HFF-Myc (cell line): ENCODE results near the gene PHRF1.

Experiments used
- DNase-seq: peaks from one replicate; pipeline ENCODE4 v3.0.0-alpha.2; 2011; ENCODE audit warnings: low read depth; ENCODE audit errors: extremely low read depth
- H3K4me3 ChIP-seq: replicated peaks from 2 replicates; pipeline ENCODE4 v1.5.1; 2011; ENCODE audit warnings: low read depth, mild to moderate bottlenecking, control low read depth, low read length
- TF ChIP-seq, protein P1 (sequence below): IDR thresholded peaks from 2 replicates; pipeline ENCODE4 v1.5.1; 2012; ENCODE audit warnings: mild to moderate bottlenecking, low read depth, low read length, control low read depth; ENCODE audit errors: missing control alignments

Gene PHRF1

GRCh38 chr11:538431-539051 is 37.7 kb upstream of the PHRF1 start:
- TF ChIP-seq, protein P1, sequence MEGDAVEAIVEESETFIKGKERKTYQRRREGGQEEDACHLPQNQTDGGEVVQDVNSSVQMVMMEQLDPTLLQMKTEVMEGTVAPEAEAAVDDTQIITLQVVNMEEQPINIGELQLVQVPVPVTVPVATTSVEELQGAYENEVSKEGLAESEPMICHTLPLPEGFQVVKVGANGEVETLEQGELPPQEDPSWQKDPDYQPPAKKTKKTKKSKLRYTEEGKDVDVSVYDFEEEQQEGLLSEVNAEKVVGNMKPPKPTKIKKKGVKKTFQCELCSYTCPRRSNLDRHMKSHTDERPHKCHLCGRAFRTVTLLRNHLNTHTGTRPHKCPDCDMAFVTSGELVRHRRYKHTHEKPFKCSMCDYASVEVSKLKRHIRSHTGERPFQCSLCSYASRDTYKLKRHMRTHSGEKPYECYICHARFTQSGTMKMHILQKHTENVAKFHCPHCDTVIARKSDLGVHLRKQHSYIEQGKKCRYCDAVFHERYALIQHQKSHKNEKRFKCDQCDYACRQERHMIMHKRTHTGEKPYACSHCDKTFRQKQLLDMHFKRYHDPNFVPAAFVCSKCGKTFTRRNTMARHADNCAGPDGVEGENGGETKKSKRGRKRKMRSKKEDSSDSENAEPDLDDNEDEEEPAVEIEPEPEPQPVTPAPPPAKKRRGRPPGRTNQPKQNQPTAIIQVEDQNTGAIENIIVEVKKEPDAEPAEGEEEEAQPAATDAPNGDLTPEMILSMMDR = no peak
- no peak for DNase-seq
- no peak overlapping the region for H3K4me3 ChIP-seq

DNA sequence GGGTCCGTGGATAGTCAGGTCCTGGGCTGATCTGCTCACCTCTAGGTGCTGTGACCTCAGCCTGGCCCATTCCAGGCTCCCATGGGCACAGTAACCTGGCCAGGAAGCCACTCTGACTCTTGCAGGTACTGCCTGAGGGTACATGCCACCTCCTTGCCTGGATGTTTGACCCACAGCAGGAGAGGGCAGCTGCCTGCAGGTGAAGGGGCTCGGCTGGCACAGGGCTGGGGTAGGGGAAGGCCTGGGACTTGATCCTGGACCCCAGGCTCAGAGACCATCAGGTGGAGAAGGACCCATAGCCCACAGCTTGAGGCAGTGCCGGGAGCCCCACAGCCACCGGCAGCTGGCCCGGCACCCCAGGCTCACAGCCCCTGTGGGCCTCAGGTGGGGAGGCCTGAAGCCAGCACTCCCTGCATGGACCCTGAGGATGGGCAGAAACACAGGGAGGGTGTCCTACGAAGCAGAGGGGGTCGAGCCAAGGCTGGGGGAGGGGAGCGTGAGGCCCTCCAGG is 36.2 kb upstream of the PHRF1 start:
- H3K4me3 ChIP-seq = no peak overlapping the region
- DNase-seq = no peak
- TF ChIP-seq, protein P1 = no peak

- H3K4me3 ChIP-seq = no peak overlapping the region
- TF ChIP-seq, protein P1 = no peak
- DNase-seq = no peak
Observed at GRCh38 chr11:540583-541432, 35.5 kb upstream of the PHRF1 start.

- no peak for DNase-seq
- H3K4me3 ChIP-seq = no peak overlapping the region
- TF ChIP-seq, protein P1 = no peak
Observed at GRCh38 chr11:541433-541885, 34.8 kb upstream of the PHRF1 start.

DNA sequence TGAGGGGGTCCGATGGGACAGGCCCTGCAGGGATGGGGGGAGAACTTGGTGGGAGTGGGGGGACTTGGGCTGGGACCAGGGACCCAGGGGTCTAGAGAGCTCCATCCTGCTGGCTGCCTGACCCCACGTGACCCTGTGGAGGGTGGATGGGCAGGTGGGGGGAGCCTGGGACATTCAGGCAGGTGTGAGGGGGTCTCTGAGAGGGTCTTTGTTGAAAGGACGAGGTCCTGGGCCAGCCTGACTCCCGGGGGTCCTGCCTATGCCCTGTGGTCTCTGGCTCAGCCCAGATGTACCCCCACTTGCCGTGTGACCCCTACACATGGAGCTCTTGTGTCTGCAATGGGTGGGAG is 31.5 kb upstream of the PHRF1 start:
- TF ChIP-seq, protein P1 = no peak
- no peak for DNase-seq
- no peak overlapping the region for H3K4me3 ChIP-seq

DNA sequence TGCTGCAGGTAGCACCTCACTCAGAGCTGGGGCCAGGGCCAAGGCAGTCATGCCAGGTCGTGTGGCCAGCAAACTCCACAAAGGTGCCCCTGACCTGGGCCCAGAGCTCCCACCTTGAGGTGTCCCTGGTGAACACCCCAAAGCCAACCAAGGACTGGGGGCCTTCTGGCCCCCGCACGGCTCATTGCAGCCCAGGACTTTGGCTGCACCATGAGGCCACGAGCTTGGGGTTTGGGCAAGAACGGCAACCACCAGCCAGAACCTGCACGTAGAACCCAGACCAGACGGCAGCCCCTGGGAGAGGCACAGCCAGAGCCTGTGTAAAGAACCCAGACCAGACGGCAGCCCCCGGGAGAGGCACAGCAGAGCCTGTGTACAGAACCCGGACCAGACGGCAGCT is 31.1 kb upstream of the PHRF1 start:
- no peak for DNase-seq
- H3K4me3 ChIP-seq = no peak overlapping the region
- TF ChIP-seq, protein P1 = no peak
